Brain pericyte (primary cell): ENCODE results near the gene EXD1.

Experiments
- DNase-seq: peaks from one replicate; pipeline ENCODE4 v3.0.0-alpha.2; 2012; ENCODE audit warnings: low read depth, low spot score

Gene EXD1

GRCh38 chr15:41231422-41232226 lies 1.1 kb upstream of the EXD1 start:
- no peak for DNase-seq

GRCh38 chr15:41230345-41230649 lies 260 bp downstream of the EXD1 start:
- no peak for DNase-seq

GRCh38 chr15:41219381-41219780 lies 11.2 kb downstream of the EXD1 start:
- no peak for DNase-seq

- DNase-seq, result no peak
Measured at GRCh38 chr15:41218851-41219250, 11.7 kb downstream of the EXD1 start.

GRCh38 chr15:41215708-41216107 lies 14.8 kb downstream of the EXD1 start:
- DNase-seq, result no peak

- DNase-seq, result no peak
Measured at GRCh38 chr15:41207687-41208448, 22.7 kb downstream of the EXD1 start.

GRCh38 chr15:41205315-41205714 lies 25.2 kb downstream of the EXD1 start:
- no peak for DNase-seq

GRCh38 chr15:41203395-41203794 lies 27.2 kb downstream of the EXD1 start:
- DNase-seq, result no peak

GRCh38 chr15:41199470-41199869 lies 31.1 kb downstream of the EXD1 start:
- no peak for DNase-seq

GRCh38 chr15:41194444-41194843 lies 36.1 kb downstream of the EXD1 start:
- DNase-seq, result no peak

GRCh38 chr15:41183581-41183980 lies 47.0 kb downstream of the EXD1 start:
- DNase-seq, result no peak

GRCh38 chr15:41182266-41182665 lies 48.3 kb downstream of the EXD1 start:
- DNase-seq, result no peak

- DNase-seq, result no peak
Measured at GRCh38 chr15:41180206-41180789, 50.3 kb downstream of the EXD1 start.

- DNase-seq, result no peak
Measured at GRCh38 chr15:41169781-41170180, 60.8 kb downstream of the EXD1 start.

- no peak for DNase-seq
Measured at GRCh38 chr15:41169086-41169485, 61.5 kb downstream of the EXD1 start.

GRCh38 chr15:41161736-41162135 lies 68.8 kb downstream of the EXD1 start:
- no peak for DNase-seq

GRCh38 chr15:41161336-41161735 lies 69.2 kb downstream of the EXD1 start:
- DNase-seq, result no peak

- no peak for DNase-seq
Measured at GRCh38 chr15:41160639-41161315, 69.8 kb downstream of the EXD1 start.

- DNase-seq, result no peak
Measured at GRCh38 chr15:41154412-41154811, 76.1 kb downstream of the EXD1 start.

GRCh38 chr15:41153733-41154132 lies 76.8 kb downstream of the EXD1 start:
- no peak for DNase-seq

- no peak for DNase-seq
Measured at GRCh38 chr15:41151451-41152005, 79.0 kb downstream of the EXD1 start.

- no peak for DNase-seq
Measured at GRCh38 chr15:41150279-41150678, 80.3 kb downstream of the EXD1 start.
